CD4-positive, alpha-beta memory T cell (primary cell): ENCODE results near the gene KPNB1. TPM values are rescaled to one million over a fixed set of nuclear protein-coding genes. Genes with fewer than 3 reads are reported as not detected.
A peak's percentile ranks its signal among the peaks of the same experiment; 100 is the strongest.

Experiments used
- CTCF ChIA-PET: fragments of 350-600 bp; sonication (Branson Sonifier 250); formaldehyde crosslinking; loops from one replicate; lab custom pipeline; 2021; ENCODE audit warnings: inconsistent platforms; ENCODE audit not compliant: partially characterized antibody; lab: Charles Lee
- POLR2A ChIA-PET: fragments of 350-600 bp; sonication (Branson Sonifier 250); formaldehyde crosslinking; loops from one replicate; lab custom pipeline; 2021; ENCODE audit not compliant: partially characterized antibody; lab: Charles Lee
- DNase-seq, 5 donors: peaks; one replicate each; pipeline versions ENCODE4 v3.0.0 to v3.0.0-alpha.2; 2020 to 2022; ENCODE audit warnings: mixed read lengths in 1 of 5
- H3K27ac ChIP-seq: one replicate; pipeline ENCODE4 v1.7.0; 2013; ENCODE audit warnings: low read depth, low read length
- H3K27me3 ChIP-seq: 2 replicates; pipeline ENCODE4 v1.7.0; 2013; ENCODE audit warnings: mild to moderate bottlenecking, low read length, moderate library complexity; ENCODE audit not compliant: insufficient read depth
- H3K36me3 ChIP-seq: 2 replicates; pipeline ENCODE4 v1.7.0; 2013; ENCODE audit warnings: mild to moderate bottlenecking, low read length, moderate library complexity; ENCODE audit not compliant: insufficient read depth
- H3K4me1 ChIP-seq: 2 replicates; pipeline ENCODE4 v1.7.0; 2013; ENCODE audit warnings: mild to moderate bottlenecking, low read length, moderate library complexity; ENCODE audit not compliant: insufficient read depth
- H3K4me3 ChIP-seq, 2 donors: one replicate each; pipeline ENCODE4 v1.7.0; 2013; ENCODE audit warnings: low read length in 2 of 2, mild to moderate bottlenecking in 1 of 2
- H3K9me3 ChIP-seq, 2 donors: one replicate each; pipeline ENCODE4 v1.7.0; 2013; ENCODE audit warnings: low read length in 2 of 2, control low read depth in 1 of 2; ENCODE audit not compliant: control insufficient read depth in 1 of 2
- H3K27ac Mint-ChIP-seq, 7 donors: one replicate each; pipeline ENCODE4 v1.8.0; 2020 to 2021; ENCODE audit warnings: mixed read lengths in 7 of 7, mild to moderate bottlenecking in 6 of 7, inconsistent platforms in 3 of 7, moderate library complexity in 3 of 7
- H3K27me3 Mint-ChIP-seq, 2 donors: one replicate each; pipeline ENCODE4 v1.8.0; 2020 to 2021; ENCODE audit warnings: mixed read lengths in 2 of 2
- H3K36me3 Mint-ChIP-seq, 2 donors: one replicate each; pipeline ENCODE4 v1.8.0; 2020 to 2021; ENCODE audit warnings: mixed read lengths in 2 of 2, inconsistent platforms in 1 of 2, mild to moderate bottlenecking in 1 of 2
- H3K4me1 Mint-ChIP-seq, 4 donors: one replicate each; pipeline ENCODE4 v1.8.0; 2020 to 2021; ENCODE audit warnings: mixed read lengths in 4 of 4, mild to moderate bottlenecking in 1 of 4
- H3K4me3 Mint-ChIP-seq, 8 donors: one replicate each; pipeline ENCODE4 v1.8.0; 2020 to 2021; ENCODE audit warnings: mixed read lengths in 8 of 8, mild to moderate bottlenecking in 7 of 8, moderate library complexity in 6 of 8, inconsistent platforms in 3 of 8
- H3K9me3 Mint-ChIP-seq, 8 donors: one replicate each; pipeline ENCODE4 v1.8.0; 2020 to 2021; ENCODE audit warnings: mixed read lengths in 8 of 8, mild to moderate bottlenecking in 5 of 8, inconsistent platforms in 3 of 8, moderate library complexity in 1 of 8
- intact Hi-C: fragments of 100-400 bp; cut with micrococcal nuclease; formaldehyde crosslinking; loops from one replicate; pipeline ENCODE4 v1.15.1; 2023
- polyA plus RNA-seq, 2 donors: library from polyadenylated mRNA; unstranded; fragments of 300-500 nt; fragmentation: Illumina TruSeq; gene quantifications; one replicate each; pipeline ENCODE4 v1.2.3, GENCODE V29; 2021
- total RNA-seq, 2 experiments: library from RNA; stranded (reverse); gene quantifications; one replicate each; pipeline ENCODE4 v1.2.3, GENCODE V29; 2021

The KPNB1 gene
- total and polyA plus RNA-seq, 4 experiments from 2014 or later, result 13.4 to 268 (median 142) TPM

DNA sequence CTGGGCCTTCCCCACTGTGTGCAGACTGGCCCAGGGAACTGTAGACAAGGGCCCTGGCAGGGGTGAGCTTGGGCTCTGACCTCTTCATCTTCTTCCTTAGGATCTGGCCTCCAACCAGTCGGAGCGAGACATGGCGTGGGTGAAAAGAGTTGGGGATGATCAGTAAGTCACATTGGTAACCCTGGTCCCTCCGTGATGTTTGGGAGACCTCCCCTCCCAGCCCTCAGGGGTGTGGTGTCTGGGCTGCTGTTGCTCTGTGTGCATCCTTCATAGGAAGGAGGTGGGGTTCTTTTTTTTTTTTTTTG lies 49.8 kb downstream of the KPNB1 start:
- Histone ChIP-seq H3K27me3 (no peaks in the 10 kb centered on the region), H3K9me3 (no peaks in the 10 kb centered on the region), H3K27ac (no peak overlapping the region), H3K4me1 (peaks cover 62% of the 10 kb centered on the region), H3K36me3 (no peaks in the 10 kb centered on the region), H3K4me3 (no peak overlapping the region)
- Mint-ChIP-seq H3K36me3 (peaks cover 0 to 1% of the 10 kb centered on the region in 2 donors), H3K27me3 (no peaks in the 10 kb centered on the region), H3K27ac (peak overlapping the region in 4 of 7 donors; percentile 13 to 66 (median 25)), H3K9me3 (no peaks in the 10 kb centered on the region), H3K4me1 (peaks cover 30 to 76% (median 49%) of the 10 kb centered on the region in 4 donors), H3K4me3 (peak overlapping the region in 3 of 8 donors; percentile 3 to 64 (median 31))
- DNase-seq, result no peak
- intact Hi-C loops, result loop anchor here (1.0 to 5.0 kb wide), 5 partner anchors 18 to 77 kb away; no protein-coding TSS in a partner anchor
- ChIA-PET POLR2A (interaction anchor here (0.6 to 3.4 kb wide), 4 partner anchors 35 to 83 kb away, joined by 3 to 34 read pairs (median 7); partner anchors contain the start of gene TBX21), CTCF (interaction anchor here (0.7 to 8.6 kb wide), 21 partner anchors 8 to 191 kb away, joined by 3 to 118 read pairs (median 6); partner anchors contain the start of gene TBX21)

DNA sequence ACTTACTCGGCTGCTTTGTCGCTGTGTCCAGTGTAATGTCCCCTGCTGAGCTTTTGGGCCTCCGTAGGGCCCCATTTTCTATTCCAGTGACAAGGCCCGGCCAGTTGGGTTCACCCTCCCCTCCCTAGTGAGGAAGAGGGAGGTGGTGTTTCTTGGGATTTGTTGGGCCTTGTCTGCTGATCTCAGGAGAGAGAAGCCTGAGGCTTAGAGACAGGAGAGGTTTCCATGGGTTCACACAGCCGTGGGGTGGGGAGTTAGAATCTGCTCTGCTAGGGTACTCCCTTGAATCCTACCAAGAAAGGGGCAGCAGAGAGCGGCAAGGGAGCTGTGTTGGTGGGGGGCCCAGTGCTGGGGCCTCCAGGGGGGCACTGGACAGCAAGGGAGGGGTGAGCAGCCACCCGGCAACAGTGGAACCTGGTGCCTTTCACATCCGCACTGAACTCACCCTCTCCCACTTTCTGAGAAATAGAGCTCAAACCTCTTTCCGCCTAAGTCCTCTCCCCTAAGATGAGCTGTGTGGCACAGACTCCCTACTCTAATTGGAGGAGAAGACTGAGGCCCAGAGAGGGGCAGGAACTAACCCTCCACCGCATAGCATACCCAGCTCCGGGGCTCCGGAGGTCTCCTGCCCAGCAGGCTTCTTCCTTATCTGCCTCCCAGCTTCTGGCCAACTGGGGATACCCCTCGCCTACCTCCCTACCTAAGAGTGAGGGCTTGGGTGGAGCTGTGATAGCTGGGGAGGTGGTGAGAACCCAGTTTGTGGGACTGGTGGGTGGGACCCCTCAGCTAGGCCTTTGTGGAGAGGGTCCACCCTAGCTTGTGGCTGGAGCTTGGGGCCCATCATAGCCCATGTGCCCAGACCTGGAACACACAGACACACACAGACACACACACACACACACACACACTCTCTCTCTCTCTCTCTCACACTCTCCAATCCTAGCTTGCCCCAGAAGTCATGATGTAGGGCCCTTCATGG lies 51.0 kb downstream of the KPNB1 start:
- Mint-ChIP-seq H3K4me3 (peak overlapping the region in 7 of 8 donors; percentile 19 to 76 (median 61)), H3K27ac (peak overlapping the region; percentile 53 to 96 (median 78)), H3K4me1 (peaks cover 40 to 78% (median 55%) of the 10 kb centered on the region in 4 donors), H3K9me3 (no peaks in the 10 kb centered on the region), H3K27me3 (no peaks in the 10 kb centered on the region), H3K36me3 (peaks cover 0 to 1% of the 10 kb centered on the region in 2 donors)
- ChIA-PET POLR2A (interaction anchor here (0.6 to 8.7 kb wide), 9 partner anchors 10 to 195 kb away, joined by 3 to 145 read pairs (median 4); partner anchors contain the start of genes KPNB1 and TBX21), CTCF (interaction anchor here (0.8 to 8.6 kb wide), 16 partner anchors 10 to 189 kb away, joined by 3 to 118 read pairs (median 6); partner anchors contain the start of gene TBX21)
- DNase-seq, result no peak
- peaks cover 66% of the 10 kb centered on the region for H3K4me1 ChIP-seq
- peak overlapping the region; percentile 30 for H3K27ac ChIP-seq
- H3K36me3 ChIP-seq, result no peaks in the 10 kb centered on the region
- H3K9me3 ChIP-seq, result no peaks in the 10 kb centered on the region
- no peaks in the 10 kb centered on the region for H3K27me3 ChIP-seq
- no peak overlapping the region for H3K4me3 ChIP-seq
- intact Hi-C loops, result no loop called here

- H3K4me3 Mint-ChIP-seq, result peak overlapping the region in 6 of 8 donors; percentile 21 to 76 (median 60)
- no peaks in the 10 kb centered on the region for H3K9me3 ChIP-seq
- H3K36me3 ChIP-seq, result no peaks in the 10 kb centered on the region
- no peaks in the 10 kb centered on the region for H3K27me3 Mint-ChIP-seq
- H3K27me3 ChIP-seq, result no peaks in the 10 kb centered on the region
- intact Hi-C loops, result no loop called here
- no peak for DNase-seq
- H3K9me3 Mint-ChIP-seq, result no peaks in the 10 kb centered on the region
- H3K4me3 ChIP-seq, result no peak overlapping the region
- peak overlapping the region in 6 of 7 donors; percentile 19 to 96 (median 82) for H3K27ac Mint-ChIP-seq
- H3K4me1 Mint-ChIP-seq, result peaks cover 48 to 87% (median 63%) of the 10 kb centered on the region in 4 donors
- POLR2A ChIA-PET, result interaction anchor here (0.8 to 8.7 kb wide), 8 partner anchors 11 to 194 kb away, joined by 3 to 145 read pairs (median 4); partner anchors contain the start of genes KPNB1 and TBX21
- peaks cover 0 to 1% of the 10 kb centered on the region in 2 donors for H3K36me3 Mint-ChIP-seq
- CTCF ChIA-PET, result interaction anchor here (0.8 to 8.6 kb wide), 8 partner anchors 10 to 100 kb away, joined by 3 to 118 read pairs (median 12); partner anchors contain the start of gene TBX21
- peak overlapping the region; percentile 30 for H3K27ac ChIP-seq
- H3K4me1 ChIP-seq, result peaks cover 72% of the 10 kb centered on the region
Measured at GRCh38 chr17:47701608-47702007, 51.9 kb downstream of the KPNB1 start.

DNA sequence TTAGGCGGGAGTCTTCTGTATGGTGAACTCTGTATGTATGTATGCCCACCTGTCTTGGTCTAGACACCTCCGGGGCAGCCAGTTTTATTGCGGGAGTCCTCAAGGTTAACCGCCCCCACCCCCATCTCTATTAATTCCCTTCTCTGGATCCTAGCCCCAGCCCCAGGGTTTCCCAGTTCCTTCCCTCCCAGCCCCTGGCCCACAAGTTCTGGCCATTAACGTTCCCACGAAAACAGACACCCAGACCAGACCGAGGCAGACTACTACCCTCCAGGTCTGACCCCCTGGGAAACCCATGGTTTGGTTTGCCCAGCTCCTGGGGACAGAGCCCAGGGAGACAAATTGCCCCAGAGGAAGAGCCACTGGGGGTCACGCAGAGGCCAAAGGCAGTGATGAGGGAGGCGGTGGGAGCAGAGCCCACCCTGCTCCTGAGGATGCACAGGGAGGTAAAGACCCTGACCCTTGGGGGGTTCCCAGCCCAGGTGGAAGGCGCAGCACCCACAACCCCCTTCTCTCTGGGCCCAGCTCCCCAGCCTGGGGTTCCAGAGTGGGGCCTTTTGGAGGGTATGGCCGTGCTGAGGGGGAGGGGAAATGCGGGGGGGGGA lies 52.8 kb downstream of the KPNB1 start:
- Mint-ChIP-seq H3K27ac (peak overlapping the region; percentile 19 to 96 (median 81)), H3K4me3 (peak overlapping the region in 6 of 8 donors; percentile 21 to 76 (median 53)), H3K4me1 (peaks cover 56 to 87% (median 70%) of the 10 kb centered on the region in 4 donors), H3K27me3 (no peaks in the 10 kb centered on the region), H3K9me3 (no peaks in the 10 kb centered on the region), H3K36me3 (peaks cover 0 to 3% of the 10 kb centered on the region in 2 donors)
- H3K36me3 ChIP-seq, result no peaks in the 10 kb centered on the region
- CTCF ChIA-PET, result interaction anchor here (2.6 to 8.6 kb wide), 5 partner anchors 14 to 40 kb away, joined by 11 to 118 read pairs (median 19); partner anchors contain the start of gene TBX21
- POLR2A ChIA-PET, result interaction anchor here (1.0 to 8.7 kb wide), 5 partner anchors 8 to 32 kb away, joined by 4 to 145 read pairs (median 4); partner anchors contain the start of genes TBKBP1 and TBX21
- H3K27ac ChIP-seq, result peak overlapping the region; percentile 16
- DNase-seq, result peak in 1 of 5 donors; percentile 8
- no peaks in the 10 kb centered on the region for H3K9me3 ChIP-seq
- H3K4me3 ChIP-seq, result no peak overlapping the region
- no peaks in the 10 kb centered on the region for H3K27me3 ChIP-seq
- intact Hi-C loops, result no loop called here
- H3K4me1 ChIP-seq, result peaks cover 81% of the 10 kb centered on the region

GRCh38 chr17:47703191-47703591 lies 53.5 kb downstream of the KPNB1 start:
- peaks cover 0 to 3% of the 10 kb centered on the region in 2 donors for H3K36me3 Mint-ChIP-seq
- no peaks in the 10 kb centered on the region for H3K27me3 Mint-ChIP-seq
- intact Hi-C loops, result no loop called here
- H3K27ac Mint-ChIP-seq, result peak overlapping the region; percentile 31 to 96 (median 81)
- H3K4me3 Mint-ChIP-seq, result peak overlapping the region; percentile 68 to 90 (median 73)
- Histone ChIP-seq H3K4me3 (peak overlapping the region in 1 of 2 donors; percentile 44), H3K27me3 (no peaks in the 10 kb centered on the region), H3K9me3 (no peaks in the 10 kb centered on the region), H3K4me1 (peaks cover 87% of the 10 kb centered on the region), H3K36me3 (no peaks in the 10 kb centered on the region), H3K27ac (peak overlapping the region; percentile 48)
- ChIA-PET POLR2A (interaction anchor here (1.0 to 8.7 kb wide), 5 partner anchors 9 to 54 kb away, joined by 4 to 145 read pairs (median 6); partner anchors contain the start of genes KPNB1, TBKBP1 and TBX21), CTCF (interaction anchor here (2.6 to 8.6 kb wide), 4 partner anchors 13 to 38 kb away, joined by 11 to 118 read pairs (median 22); partner anchors contain the start of gene TBX21)
- H3K4me1 Mint-ChIP-seq, result peaks cover 59 to 89% (median 72%) of the 10 kb centered on the region in 4 donors
- no peaks in the 10 kb centered on the region for H3K9me3 Mint-ChIP-seq
- DNase-seq, result peak; percentile 37 to 69 (median 48)

DNA sequence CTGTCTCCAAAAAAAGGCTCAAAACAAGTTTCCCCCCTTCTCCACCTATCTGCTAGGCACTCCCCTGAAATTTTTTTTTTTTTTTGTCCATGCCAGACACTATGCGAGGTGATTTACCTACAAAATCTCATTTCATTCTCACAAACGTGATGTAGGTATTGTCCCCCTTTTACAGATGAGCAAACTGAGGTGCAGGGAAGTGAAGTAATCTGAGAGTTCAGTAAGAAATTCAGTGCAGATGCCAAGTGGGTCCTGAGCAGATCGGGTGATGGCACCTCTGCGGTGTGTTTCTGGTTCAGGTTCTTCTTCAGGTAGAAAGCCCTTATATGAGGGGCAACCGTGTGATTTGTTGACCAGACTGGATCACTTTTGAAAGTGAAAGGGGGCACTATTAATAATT lies 54.0 kb downstream of the KPNB1 start:
- H3K27ac ChIP-seq, result peak overlapping the region; percentile 48
- no peak for DNase-seq
- H3K36me3 ChIP-seq, result no peaks in the 10 kb centered on the region
- peaks cover 87% of the 10 kb centered on the region for H3K4me1 ChIP-seq
- Mint-ChIP-seq H3K4me1 (peaks cover 59 to 85% (median 71%) of the 10 kb centered on the region in 4 donors), H3K9me3 (no peaks in the 10 kb centered on the region), H3K27me3 (no peaks in the 10 kb centered on the region), H3K36me3 (peaks cover 0 to 3% of the 10 kb centered on the region in 2 donors), H3K27ac (peak overlapping the region; percentile 74 to 96 (median 89)), H3K4me3 (peak overlapping the region; percentile 68 to 90 (median 73))
- no peaks in the 10 kb centered on the region for H3K27me3 ChIP-seq
- no peaks in the 10 kb centered on the region for H3K9me3 ChIP-seq
- ChIA-PET POLR2A (interaction anchor here (1.0 to 8.7 kb wide), 9 partner anchors 9 to 55 kb away, joined by 3 to 145 read pairs (median 4); partner anchors contain the start of genes KPNB1, TBKBP1 and TBX21), CTCF (interaction anchor here (0.8 to 5.3 kb wide), 4 partner anchors 14 to 37 kb away, joined by 4 to 26 read pairs (median 16); partner anchors contain the start of gene TBX21)
- intact Hi-C loops, result no loop called here
- peak overlapping the region in 1 of 2 donors; percentile 2 for H3K4me3 ChIP-seq
